ENCODE data around the gene RRN3. TPM values are rescaled to one million over a fixed set of nuclear protein-coding genes. Genes with fewer than 3 reads are reported as not detected.
"Not testable (repeated sequence)": the region's sequence is repeated elsewhere in the genome, so short reads cannot be mapped to it uniquely, and the experiment has no call there.

The RRN3 gene
- total and polyA plus RNA-seq, 9 donors = 18.8 to 46.0 (median 30.7) TPM

- H3K27me3 ChIP-seq; H3K27ac ChIP-seq; H3K4me1 ChIP-seq (ENCODE audit: insufficient read depth); H3K4me3 ChIP-seq; intact Hi-C loops (cut with DNase I); H3K9me3 ChIP-seq; H3K36me3 ChIP-seq: not testable (repeated sequence)
- peak in 1 of 5 donors; percentile 6 for DNase-seq
- 83 to 91% (median 84%) methylated on average over 13 of the region's 13 CpGs for WGBS, 3 donors
Observed at GRCh38 chr16:15023381-15024077, 70.5 kb downstream of the RRN3 start.

DNA sequence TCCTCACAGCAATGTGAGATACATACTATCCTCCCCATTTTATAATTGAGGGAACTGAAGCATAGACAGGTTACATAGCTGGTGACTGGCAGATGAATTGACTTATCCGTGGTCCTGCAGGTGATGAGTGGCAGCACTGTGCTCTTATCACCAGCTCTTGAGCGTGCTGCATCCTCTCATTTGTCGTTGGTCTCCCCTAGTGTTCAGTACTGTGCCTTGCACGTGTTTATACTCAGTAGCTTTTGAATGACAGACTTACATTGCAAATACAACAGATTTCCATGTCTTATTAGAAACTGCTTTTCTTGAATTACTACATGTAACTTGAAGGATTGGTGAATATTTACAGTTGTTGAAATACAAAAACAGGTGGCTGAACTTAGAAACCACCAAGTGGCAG lies 71.9 kb downstream of the RRN3 start:
- DNase-seq = peak in 1 of 5 donors; percentile 11
- H3K27ac ChIP-seq; intact Hi-C loops (cut with DNase I); H3K4me1 ChIP-seq (ENCODE audit: insufficient read depth); H3K27me3 ChIP-seq; H3K9me3 ChIP-seq; H3K4me3 ChIP-seq; H3K36me3 ChIP-seq: not testable (repeated sequence)
- WGBS, 3 donors = 47 to 51% (median 48%) methylated on average over 4 of the region's 4 CpGs

DNA sequence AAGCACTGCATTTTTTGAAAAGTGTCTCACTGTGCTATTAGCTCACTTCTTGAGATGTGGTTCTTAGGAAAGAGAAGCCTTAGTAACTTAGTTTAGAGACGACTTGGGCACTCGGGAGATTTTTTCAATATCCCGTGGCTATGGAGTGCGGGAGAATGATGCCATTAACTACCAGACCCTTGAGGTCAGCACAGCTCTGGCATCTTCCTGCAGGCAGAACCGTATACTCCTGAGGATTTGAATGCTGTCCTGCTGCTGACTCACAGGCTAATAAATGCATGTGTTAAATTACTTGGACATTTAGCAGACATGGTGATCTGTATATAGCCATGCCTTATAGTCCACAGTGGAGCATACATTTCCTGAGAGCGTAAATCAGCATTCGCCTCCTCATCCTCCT lies 72.6 kb downstream of the RRN3 start:
- intact Hi-C loops (cut with DNase I); H3K4me3 ChIP-seq; H3K9me3 ChIP-seq; H3K4me1 ChIP-seq (ENCODE audit: insufficient read depth); H3K27me3 ChIP-seq; H3K36me3 ChIP-seq; DNase-seq; H3K27ac ChIP-seq: not testable (repeated sequence)
- WGBS, 3 donors = 77 to 86% (median 84%) methylated on average over 7 of the region's 7 CpGs

GRCh38 chr16:15016951-15017580 lies 77.0 kb downstream of the RRN3 start:
- H3K27ac ChIP-seq; H3K36me3 ChIP-seq; H3K9me3 ChIP-seq; H3K4me1 ChIP-seq (ENCODE audit: insufficient read depth); H3K4me3 ChIP-seq; H3K27me3 ChIP-seq; intact Hi-C loops (cut with DNase I): not testable (repeated sequence)
- peak in 2 of 5 donors; percentile 42 to 55 for DNase-seq
- 5 to 16% (median 5%) methylated on average over 4 of the region's 4 CpGs for WGBS, 3 donors

GRCh38 chr16:15016354-15016753 lies 77.7 kb downstream of the RRN3 start:
- H3K9me3 ChIP-seq; H3K4me1 ChIP-seq (ENCODE audit: insufficient read depth); H3K27ac ChIP-seq; H3K4me3 ChIP-seq; DNase-seq; H3K27me3 ChIP-seq; intact Hi-C loops (cut with DNase I); H3K36me3 ChIP-seq: not testable (repeated sequence)
- WGBS, 3 donors = 66 to 80% (median 70%) methylated on average over 4 of the region's 4 CpGs

DNA sequence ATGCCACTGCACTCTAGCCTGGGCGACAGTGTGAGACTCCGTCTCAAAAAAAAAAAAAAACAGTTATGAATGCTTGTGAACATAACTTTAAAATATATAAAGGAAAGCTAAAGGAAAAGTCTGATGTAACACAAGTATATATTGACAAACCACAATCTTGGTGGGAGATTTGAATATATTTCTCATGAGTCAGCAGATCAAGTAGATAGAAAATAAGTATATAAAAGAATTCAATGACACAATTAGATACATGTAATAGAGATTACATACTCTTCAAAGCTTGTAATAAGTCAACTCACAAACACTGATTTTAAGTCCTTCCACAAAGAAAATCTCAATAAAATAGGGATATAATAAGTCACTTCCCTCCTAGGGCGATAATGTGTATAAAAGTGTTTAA lies 78.4 kb downstream of the RRN3 start:
- H3K27ac ChIP-seq; H3K27me3 ChIP-seq; H3K9me3 ChIP-seq; DNase-seq; H3K36me3 ChIP-seq; intact Hi-C loops (cut with DNase I); H3K4me3 ChIP-seq; H3K4me1 ChIP-seq (ENCODE audit: insufficient read depth): not testable (repeated sequence)
- WGBS, 3 donors = 95 to 99% (median 98%) methylated on average over 3 of the region's 3 CpGs

GRCh38 chr16:15012941-15013340 lies 81.1 kb downstream of the RRN3 start:
- 94 to 95% (median 94%) methylated on average over 10 of the region's 10 CpGs for WGBS, 3 donors
- H3K27me3 ChIP-seq; H3K4me3 ChIP-seq; H3K4me1 ChIP-seq (ENCODE audit: insufficient read depth); H3K9me3 ChIP-seq; intact Hi-C loops (cut with DNase I); H3K27ac ChIP-seq; H3K36me3 ChIP-seq; DNase-seq: not testable (repeated sequence)

MicroRNAs encoded within 50 kb of the gene (microRNA counts, 767-probe panel; counts per million panel counts)
- microRNA hsa-miR-1972 = 530 counts per million, percentile 78 among the panel's probes with 10 or more counts

Small RNAs within 50 kb of the gene (microRNA-seq; reads per million reads assigned to microRNA genes)
- 0 reads per million in 3 donors for gene MIR1972-1
- 0 reads per million in 3 donors for gene MIR6511B2

Small RNAs within 50 kb of the gene (small RNA-seq; reads per million reads assigned to genes)
- not detected for gene MIR1972-1

Other genes with a start within 250 kb of the RRN3 start
- 100 to 1,000 TPM in 5 of 7 donors, 10 to 100 TPM in 2; 38.6 to 165 (median 142) TPM for gene NPIPA1, start 156.8 kb downstream of the RRN3 start, total RNA-seq
- gene NPIPA1, start 156.8 kb downstream of the RRN3 start, polyA plus RNA-seq = 100 to 1,000 TPM; 104 to 120 TPM
- 10 to 100 TPM; 37.5 to 69.3 (median 62.3) TPM for gene PDXDC1, start 119.2 kb downstream of the RRN3 start, total RNA-seq
- 10 to 100 TPM; 36.9 to 58.6 TPM for gene PDXDC1, start 119.2 kb downstream of the RRN3 start, polyA plus RNA-seq
- gene NTAN1, start 38.2 kb downstream of the RRN3 start, total RNA-seq = 10 to 100 TPM; 24.4 to 53.8 (median 32.8) TPM
- 100 to 1,000 TPM in 1 of 2 donors, 10 to 100 TPM in 1; 58.2 to 120 TPM for gene NTAN1, start 38.2 kb downstream of the RRN3 start, polyA plus RNA-seq

Data from ovary (tissue), 9 donors.